H1 (cell line): ENCODE results near the gene MAP3K14. TPM values are rescaled to one million over a fixed set of nuclear protein-coding genes. Genes with fewer than 3 reads are reported as not detected.

Experiments used
- ASH2L ChIP-seq: fragments of 200-600, 300-600 bp; sonication (generic); IDR thresholded peaks from one replicate; pipeline ENCODE4 v1.7.1; 2017; ENCODE audit warnings: low read length
- ATF3 ChIP-seq: IDR thresholded peaks from 2 replicates; pipeline ENCODE4 v1.6.1; 2011; ENCODE audit warnings: low read depth, mild to moderate bottlenecking, low read length; ENCODE audit not compliant: insufficient read depth
- CHD7 ChIP-seq: fragments of 300-600 bp; sonication (generic); IDR thresholded peaks from 2 replicates; pipeline ENCODE4 v1.7.1; 2012; ENCODE audit warnings: low read length, moderate library complexity, mild to moderate bottlenecking, inconsistent platforms; ENCODE audit not compliant: insufficient replicate concordance
- CTBP2 ChIP-seq: IDR thresholded peaks from 2 replicates; pipeline ENCODE4 v1.7.0; 2011; ENCODE audit warnings: borderline replicate concordance, mild to moderate bottlenecking, moderate library complexity, mixed read lengths, low read length; ENCODE audit not compliant: insufficient read depth, insufficient read length
- RAD21 ChIP-seq, 2 experiments: IDR thresholded peaks in 1 of 2; conservative IDR thresholded peaks in 1 of 2; 2 replicates each; pipeline ENCODE4 v1.6.1; 2011; ENCODE audit warnings: low read depth in 2 of 2, low read length in 2 of 2, improper control_type of control experiment in 1 of 2, inconsistent platforms in 1 of 2, mild to moderate bottlenecking in 1 of 2, moderate library complexity in 1 of 2
- RNF2 ChIP-seq: fragments of 200-900, 300-1000 bp; sonication (generic); IDR thresholded peaks from 2 replicates; pipeline ENCODE4 v1.7.1; 2016; ENCODE audit warnings: borderline replicate concordance, low read depth, mild to moderate bottlenecking, antibody characterized with exemption, low read length; ENCODE audit not compliant: poor library complexity, severe bottlenecking; ENCODE audit errors: missing control alignments
- SRF ChIP-seq: IDR thresholded peaks from 2 replicates; pipeline ENCODE4 v1.6.1; 2011; ENCODE audit warnings: mild to moderate bottlenecking, low read depth, low read length, moderate library complexity
- polyA plus RNA-seq, 7 experiments: library from polyadenylated mRNA; depleted of rRNA in 3 of 7; stranded (reverse) in 5 of 7; unstranded in 2 of 7; fragments of >200 nt in 5 of 7; fragments of 200-250 nt in 2 of 7; gene quantifications; 1 replicate in 5 of 7; 2 replicates in 1 of 7; 4 replicates in 1 of 7; pipeline versions ENCODE4 v1.2.1 to v1.2.3, GENCODE V29; 2011 to 2013; ENCODE audit warnings: missing spikeins in 2 of 7, mixed read lengths in 2 of 7
- total RNA-seq: library from RNA; stranded (reverse); fragmentation: NEBNext Ultra II Directional; extraction: Animal tissue kit (Norgen Biotek cat#: 25700); gene quantifications from 2 replicates; pipeline ENCODE4 v1.2.1, GENCODE V29; 2021

Gene MAP3K14
- total and polyA plus RNA-seq, 2 of the 8 experiments (the other 6 are each of a cell fraction or from before 2014, with no cell fraction given): 5.2 to 6.1 TPM

- TF ChIP-seq CHD7 (no peak), ATF3 (no peak), RNF2 (no peak), RAD21 (IDR thresholded peaks at IDR 0.05 in 1 of 2, conservative IDR thresholded peaks at IDR 0.05 in 1 of 2; ENCODE audit: low read depth in 2 of 2, low read length in 2 of 2) (no peak), CTBP2 (no peak), SRF (no peak), ASH2L (no peak)
Measured at GRCh38 chr17:45357364-45357997, 40.7 kb upstream of the MAP3K14 start (continued).
